Right ventricle myocardium inferior (tissue), 1 donor: ENCODE measurements around the gene IMPDH1. TPM values are rescaled to one million over a fixed set of nuclear protein-coding genes. Genes with fewer than 3 reads are reported as not detected.

Experiments
- ATAC-seq: fragments of 200-7000 bp; cut with Tn5 transposase; one replicate; pipeline ENCODE4 v1.9.1; 2020; ENCODE audit warnings: mild to moderate bottlenecking, moderate library complexity
- DNase-seq: peaks from one replicate; pipeline ENCODE4 v3.0.0; 2021; ENCODE audit errors: missing footprints
- intact Hi-C: fragments of 100-400 bp; cut with DNase I; formaldehyde crosslinking; loops from one replicate; pipeline ENCODE4 v1.11.0; 2022
- total RNA-seq: library from RNA; stranded (reverse); fragmentation: NEBNext Ultra II Directional; extraction: Animal tissue kit (Norgen Biotek cat#: 25700); gene quantifications from one replicate; pipeline ENCODE4 v1.2.1, GENCODE V29; 2021
- donor health status: DM: no; HTN: yes; CAD: no; lungs with severe emphysema.

The IMPDH1 gene
- total RNA-seq, 1 donor from 2014 or later = 25.5 TPM

DNA sequence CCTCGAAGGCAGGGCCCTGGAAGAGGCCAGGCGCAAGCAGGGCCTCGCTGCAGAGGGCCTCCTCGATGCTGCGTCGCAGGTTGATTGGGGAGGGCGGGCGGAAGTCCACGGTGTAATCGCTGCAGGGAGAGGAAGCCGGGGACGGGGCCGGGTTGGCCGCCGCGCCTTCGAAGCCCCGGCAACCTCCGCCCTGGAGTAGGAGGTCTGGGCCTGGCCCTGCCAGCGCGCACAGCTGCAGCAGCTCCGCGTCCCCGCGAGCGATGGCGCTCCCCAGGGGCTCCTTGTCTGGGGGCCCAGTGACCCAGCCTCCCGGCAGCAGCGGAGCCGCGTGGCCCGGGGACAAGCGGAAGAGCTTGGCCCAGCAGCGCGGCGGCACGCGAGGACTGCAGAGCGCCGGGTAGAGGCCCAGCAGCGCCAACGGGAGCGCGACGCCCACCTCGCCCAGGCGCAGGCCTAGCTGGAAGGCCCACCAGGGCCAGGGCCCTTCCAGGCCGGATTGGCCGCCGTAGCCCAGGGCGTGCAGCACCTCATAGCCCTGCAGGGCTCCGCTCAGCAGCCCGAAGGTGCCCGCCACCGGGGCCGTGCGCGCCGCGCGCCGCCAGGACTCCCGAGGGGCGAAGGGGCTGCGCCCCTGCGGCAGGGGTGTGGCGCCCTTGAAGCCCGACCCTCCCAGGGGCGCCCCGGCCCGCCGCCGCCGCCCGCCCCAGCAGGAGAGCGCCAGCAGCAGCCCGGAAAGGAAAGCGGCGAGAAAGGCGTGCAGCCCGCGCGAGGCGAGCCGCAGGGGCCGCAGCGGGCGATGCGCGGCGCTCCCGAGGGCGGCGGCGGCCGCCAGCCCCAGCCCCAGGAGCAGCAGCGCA lies 58.3 kb downstream of the IMPDH1 start:
- intact Hi-C loops = loop anchor here (1.0 kb wide), 1 partner anchor 36 kb away; no protein-coding TSS in a partner anchor
- no peak for DNase-seq
- no peak for ATAC-seq

GRCh38 chr7:128350708-128351295 lies 59.0 kb downstream of the IMPDH1 start:
- DNase-seq (no peak), ATAC-seq (no peak)
- intact Hi-C loops = no loop called here

- DNase-seq = no peak
- intact Hi-C loops = no loop called here
- ATAC-seq = no peak
These were observed 60.3 kb downstream of the IMPDH1 start for GRCh38 chr7:128349466-128349825.

DNA sequence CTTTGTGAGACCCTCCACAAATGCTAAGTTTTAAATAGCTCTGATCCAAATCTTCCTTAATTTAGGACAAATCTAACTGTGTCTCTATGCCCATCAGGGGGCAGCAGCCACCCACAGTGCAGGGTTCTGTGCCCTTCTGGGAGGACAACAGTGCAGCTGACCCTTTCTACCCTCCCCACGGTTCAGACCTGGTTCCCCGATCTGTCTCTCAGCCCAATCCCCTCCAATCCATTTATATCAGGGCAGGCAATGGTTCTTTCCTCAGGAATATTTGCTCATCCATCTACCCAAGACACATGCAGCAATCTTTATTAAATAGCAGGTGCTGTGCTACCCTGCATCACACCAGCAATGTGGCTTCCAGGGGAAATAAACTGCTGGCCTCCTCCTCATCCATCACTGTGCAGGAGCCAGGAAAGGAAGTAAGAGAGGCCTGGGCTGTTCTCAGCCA lies 62.1 kb downstream of the IMPDH1 start:
- peak; percentile 33 for ATAC-seq
- no peak for DNase-seq
- intact Hi-C loops = loop anchor here (1.0 kb wide), 1 partner anchor 40 kb away; no protein-coding TSS in a partner anchor

GRCh38 chr7:128344431-128344774 lies 65.4 kb downstream of the IMPDH1 start:
- DNase-seq (no peak), ATAC-seq (no peak)
- intact Hi-C loops = no loop called here

DNA sequence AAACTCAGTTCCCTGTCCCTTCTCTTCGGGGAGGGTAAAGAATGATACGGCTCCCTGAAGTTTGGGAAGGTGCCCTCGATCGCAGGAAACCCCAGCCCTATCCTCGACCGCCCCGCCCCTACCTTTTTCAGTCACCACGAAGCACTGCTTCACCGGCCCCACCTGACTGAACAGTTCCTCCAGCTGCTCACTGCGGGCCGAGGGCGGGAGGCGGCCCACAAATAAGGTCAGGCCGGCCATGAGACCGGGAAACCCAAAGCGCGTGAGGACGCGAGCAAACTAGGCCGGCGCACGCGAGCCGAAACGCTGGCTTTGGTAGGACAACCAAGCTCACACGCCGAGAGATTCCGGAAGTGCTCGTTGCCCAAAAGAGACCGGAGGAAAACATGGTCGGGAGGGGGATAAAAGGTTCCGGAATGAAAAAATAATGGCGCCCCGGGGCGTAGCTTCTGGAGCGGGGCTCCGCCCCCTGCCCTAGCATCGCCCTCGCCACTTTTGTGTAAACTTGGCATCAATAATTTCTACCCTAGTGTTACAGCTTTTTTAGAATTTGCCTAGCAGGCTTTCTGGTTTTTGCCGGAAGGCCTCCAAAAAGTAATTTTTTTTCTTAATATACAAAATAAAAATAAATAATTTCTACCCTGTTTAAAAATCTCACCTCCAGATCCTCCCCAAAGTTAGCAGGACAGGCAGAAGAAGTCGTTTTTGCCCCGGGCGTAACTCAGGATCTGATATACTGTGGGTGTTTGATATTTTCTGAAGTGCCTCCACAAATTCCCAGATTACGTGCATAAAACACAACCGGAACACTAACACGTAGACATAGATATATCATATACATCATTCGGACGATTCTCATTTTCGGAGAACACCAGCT lies 66.0 kb downstream of the IMPDH1 start, which contains the start of gene RBM28:
Gene RBM28, minus strand, starts transcription at position 355 of the 877 bp plus-strand sequence. Its CDS starts 115 bp downstream, at position 240.
- intact Hi-C loops = no loop called here

More for the DNA sequence above, 66.0 kb downstream of the IMPDH1 start, which contains the start of gene RBM28:
- ATAC-seq (peak; percentile 94), DNase-seq (peak; percentile 94)

Other genes starting within 250 kb of the IMPDH1 start
- gene LEP, start 168.7 kb downstream of the IMPDH1 start, total RNA-seq = 2.7 TPM
- gene RBM28, start 66.1 kb downstream of the IMPDH1 start, total RNA-seq = 31.7 TPM
- gene PRRT4, start 48.3 kb downstream of the IMPDH1 start, total RNA-seq = 2.7 TPM
- 5.9 TPM for gene HILPDA, start 45.9 kb upstream of the IMPDH1 start, total RNA-seq
- gene METTL2B, start 66.8 kb upstream of the IMPDH1 start, total RNA-seq = 17.1 TPM